HepG2 (cell line): ENCODE measurements around the gene RNU5B-1.

Experiments used
- FOXM1 ChIP-seq: sonication (generic); formaldehyde crosslinking; IDR thresholded peaks from 2 replicates; pipeline ENCODE4 v1.5.0; 2020; ENCODE audit warnings: missing genetic modification reagents
- NR1H2 ChIP-seq: sonication (generic); formaldehyde crosslinking; IDR thresholded peaks from 2 replicates; pipeline ENCODE4 v1.8.1; 2022; ENCODE audit warnings: low read depth, missing genetic modification reagents, borderline replicate concordance
- POLR2AphosphoS5 ChIP-seq: IDR thresholded peaks from 2 replicates; pipeline ENCODE4 v1.6.1; 2012; ENCODE audit warnings: low read depth, low read length
- RAD51 ChIP-seq: fragments of 450-650 bp; IDR thresholded peaks from 2 replicates; pipeline ENCODE4 v1.6.1; 2016; ENCODE audit warnings: borderline replicate concordance
- SIN3A ChIP-seq: IDR thresholded peaks from 2 replicates; pipeline ENCODE4 v1.6.1; 2011; ENCODE audit warnings: low read depth, mild to moderate bottlenecking, control low read depth, low read length, borderline replicate concordance
- ZFYVE20 ChIP-seq: sonication (generic); formaldehyde crosslinking; IDR thresholded peaks from 2 replicates; pipeline ENCODE4 v1.8.0; 2023; ENCODE audit warnings: low read depth, mild to moderate bottlenecking, moderate library complexity, missing genetic modification reagents, borderline replicate concordance
- TF ChIP-seq, protein P1 (sequence below): sonication (generic); formaldehyde crosslinking; IDR thresholded peaks from 2 replicates; pipeline ENCODE4 v1.5.0; 2020; ENCODE audit warnings: mild to moderate bottlenecking, missing genetic modification reagents, moderate library complexity
- TF ChIP-seq, protein P2 (sequence below): sonication (generic); formaldehyde crosslinking; IDR thresholded peaks from 2 replicates; pipeline ENCODE4 v1.4.0; 2020; ENCODE audit warnings: mild to moderate bottlenecking, missing genetic modification reagents

DNA sequence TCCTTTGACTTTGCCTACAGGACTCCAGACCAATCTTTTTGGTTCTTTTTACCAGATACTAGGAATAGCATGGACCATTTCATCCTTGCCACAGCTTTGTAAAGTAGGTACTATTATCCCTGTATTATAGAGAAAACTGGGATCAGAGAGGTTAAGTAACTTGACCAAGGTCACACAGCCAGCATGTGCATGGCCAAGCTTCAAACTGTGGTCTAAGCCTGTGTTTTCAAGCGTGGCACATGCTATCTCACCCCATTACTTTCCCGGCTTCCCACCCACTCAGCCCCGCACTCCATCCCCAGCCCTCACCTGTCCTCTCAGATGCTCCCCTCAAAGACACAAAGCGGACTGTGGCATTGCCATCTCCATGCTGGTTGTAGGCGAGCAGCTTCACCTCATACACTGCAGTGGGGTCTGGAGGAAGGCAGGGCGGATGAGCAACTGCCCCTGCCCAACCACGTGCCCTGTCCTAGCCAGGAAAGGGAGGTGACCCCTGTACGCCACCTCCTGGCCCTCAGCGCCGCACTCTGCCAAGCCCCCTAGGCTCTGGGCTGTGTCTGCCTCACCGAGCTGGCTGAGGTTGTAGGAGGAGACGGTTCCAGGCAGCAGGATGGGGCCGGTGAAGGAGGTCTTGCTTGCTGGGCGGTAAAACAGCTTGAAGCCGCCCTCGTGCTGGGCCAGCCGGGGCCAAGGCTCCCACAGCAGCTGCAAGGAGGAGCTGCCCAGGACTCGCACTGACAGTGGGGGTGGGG is 25.7 kb downstream of the RNU5B-1 start:
- TF ChIP-seq POLR2AphosphoS5 = no peak
- no peak for TF ChIP-seq NR1H2
- TF ChIP-seq, protein P1, sequence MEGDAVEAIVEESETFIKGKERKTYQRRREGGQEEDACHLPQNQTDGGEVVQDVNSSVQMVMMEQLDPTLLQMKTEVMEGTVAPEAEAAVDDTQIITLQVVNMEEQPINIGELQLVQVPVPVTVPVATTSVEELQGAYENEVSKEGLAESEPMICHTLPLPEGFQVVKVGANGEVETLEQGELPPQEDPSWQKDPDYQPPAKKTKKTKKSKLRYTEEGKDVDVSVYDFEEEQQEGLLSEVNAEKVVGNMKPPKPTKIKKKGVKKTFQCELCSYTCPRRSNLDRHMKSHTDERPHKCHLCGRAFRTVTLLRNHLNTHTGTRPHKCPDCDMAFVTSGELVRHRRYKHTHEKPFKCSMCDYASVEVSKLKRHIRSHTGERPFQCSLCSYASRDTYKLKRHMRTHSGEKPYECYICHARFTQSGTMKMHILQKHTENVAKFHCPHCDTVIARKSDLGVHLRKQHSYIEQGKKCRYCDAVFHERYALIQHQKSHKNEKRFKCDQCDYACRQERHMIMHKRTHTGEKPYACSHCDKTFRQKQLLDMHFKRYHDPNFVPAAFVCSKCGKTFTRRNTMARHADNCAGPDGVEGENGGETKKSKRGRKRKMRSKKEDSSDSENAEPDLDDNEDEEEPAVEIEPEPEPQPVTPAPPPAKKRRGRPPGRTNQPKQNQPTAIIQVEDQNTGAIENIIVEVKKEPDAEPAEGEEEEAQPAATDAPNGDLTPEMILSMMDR (CRISPR knock-in tag) = no peak
- no peak for TF ChIP-seq SIN3A
- TF ChIP-seq FOXM1 (CRISPR knock-in tag) = no peak
- no peak for TF ChIP-seq RAD51
- TF ChIP-seq ZFYVE20 = no peak
- TF ChIP-seq, protein P2, sequence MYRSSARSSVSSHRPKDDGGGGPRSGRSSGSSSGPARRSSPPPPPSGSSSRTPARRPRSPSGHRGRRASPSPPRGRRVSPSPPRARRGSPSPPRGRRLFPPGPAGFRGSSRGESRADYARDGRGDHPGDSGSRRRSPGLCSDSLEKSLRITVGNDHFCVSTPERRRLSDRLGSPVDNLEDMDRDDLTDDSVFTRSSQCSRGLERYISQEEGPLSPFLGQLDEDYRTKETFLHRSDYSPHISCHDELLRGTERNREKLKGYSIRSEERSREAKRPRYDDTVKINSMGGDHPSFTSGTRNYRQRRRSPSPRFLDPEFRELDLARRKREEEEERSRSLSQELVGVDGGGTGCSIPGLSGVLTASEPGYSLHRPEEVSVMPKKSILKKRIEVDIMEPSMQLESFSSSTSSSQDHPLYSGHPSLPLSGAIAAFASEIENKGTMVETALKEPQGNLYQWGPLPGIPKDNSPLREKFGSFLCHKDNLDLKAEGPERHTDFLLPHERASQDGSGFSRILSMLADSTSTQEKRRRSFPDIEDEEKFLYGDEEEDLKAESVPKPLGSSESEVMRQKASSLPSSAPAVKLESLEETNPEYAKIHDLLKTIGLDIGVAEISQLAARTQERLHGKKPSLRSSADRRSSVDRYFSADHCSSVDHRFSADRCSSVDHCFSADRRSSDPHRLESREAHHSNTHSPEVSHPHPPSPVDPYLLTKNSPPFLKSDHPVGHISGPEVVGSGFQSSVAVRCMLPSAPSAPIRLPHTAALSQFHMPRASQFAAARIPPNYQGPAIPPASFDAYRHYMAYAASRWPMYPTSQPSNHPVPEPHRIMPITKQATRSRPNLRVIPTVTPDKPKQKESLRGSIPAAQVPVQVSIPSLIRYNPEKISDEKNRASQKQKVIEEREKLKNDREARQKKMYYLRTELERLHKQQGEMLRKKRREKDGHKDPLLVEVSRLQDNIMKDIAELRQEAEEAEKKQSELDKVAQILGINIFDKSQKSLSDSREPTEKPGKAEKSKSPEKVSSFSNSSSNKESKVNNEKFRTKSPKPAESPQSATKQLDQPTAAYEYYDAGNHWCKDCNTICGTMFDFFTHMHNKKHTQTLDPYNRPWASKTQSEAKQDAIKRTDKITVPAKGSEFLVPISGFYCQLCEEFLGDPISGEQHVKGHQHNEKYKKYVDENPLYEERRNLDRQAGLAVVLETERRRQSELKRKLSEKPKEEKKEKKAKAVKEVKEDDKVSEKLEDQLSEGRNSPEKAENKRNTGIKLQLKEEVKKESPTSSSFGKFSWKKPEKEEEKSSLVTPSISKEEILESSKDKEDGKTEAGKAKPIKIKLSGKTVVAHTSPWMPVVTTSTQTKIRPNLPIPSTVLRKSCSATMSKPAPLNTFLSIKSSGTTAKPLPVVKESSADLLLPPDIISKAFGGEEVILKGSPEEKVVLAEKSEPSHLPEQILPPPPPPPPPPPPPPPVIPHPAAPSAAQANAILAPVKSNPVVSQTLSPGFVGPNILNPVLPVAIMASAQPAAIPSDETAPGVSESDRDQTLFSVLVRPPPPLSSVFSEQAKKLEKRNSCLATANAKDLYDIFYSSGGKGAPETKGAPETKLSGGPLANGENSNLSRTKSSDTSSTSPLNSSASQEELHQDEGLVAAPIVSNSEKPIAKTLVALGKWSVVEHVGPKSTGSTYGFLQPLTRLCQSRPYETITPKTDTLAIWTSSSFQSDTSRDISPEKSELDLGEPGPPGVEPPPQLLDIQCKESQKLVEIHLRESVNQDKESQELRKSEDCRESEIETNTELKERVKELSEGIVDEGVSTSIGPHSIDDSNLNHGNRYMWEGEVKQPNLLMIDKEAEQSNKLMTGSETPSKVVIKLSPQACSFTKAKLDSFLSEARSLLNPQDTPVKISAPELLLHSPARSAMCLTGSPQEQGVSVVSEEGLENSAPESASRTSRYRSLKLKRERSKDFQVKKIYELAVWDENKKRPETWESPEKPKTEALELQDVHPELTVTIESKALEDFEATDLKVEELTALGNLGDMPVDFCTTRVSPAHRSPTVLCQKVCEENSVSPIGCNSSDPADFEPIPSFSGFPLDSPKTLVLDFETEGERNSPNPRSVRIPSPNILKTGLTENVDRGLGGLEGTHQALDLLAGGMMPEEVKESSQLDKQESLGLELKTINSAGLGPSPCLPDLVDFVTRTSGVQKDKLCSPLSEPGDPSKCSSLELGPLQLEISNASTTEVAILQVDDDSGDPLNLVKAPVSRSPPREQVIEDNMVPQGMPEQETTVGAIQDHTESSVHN = no peak
